Measurements from ENCODE around the gene ZNF678. TPM values are rescaled to one million over a fixed set of nuclear protein-coding genes. Genes with fewer than 3 reads are reported as not detected.

The ZNF678 gene
- 1 to 10 TPM; 9.5 TPM for total RNA-seq

DNA sequence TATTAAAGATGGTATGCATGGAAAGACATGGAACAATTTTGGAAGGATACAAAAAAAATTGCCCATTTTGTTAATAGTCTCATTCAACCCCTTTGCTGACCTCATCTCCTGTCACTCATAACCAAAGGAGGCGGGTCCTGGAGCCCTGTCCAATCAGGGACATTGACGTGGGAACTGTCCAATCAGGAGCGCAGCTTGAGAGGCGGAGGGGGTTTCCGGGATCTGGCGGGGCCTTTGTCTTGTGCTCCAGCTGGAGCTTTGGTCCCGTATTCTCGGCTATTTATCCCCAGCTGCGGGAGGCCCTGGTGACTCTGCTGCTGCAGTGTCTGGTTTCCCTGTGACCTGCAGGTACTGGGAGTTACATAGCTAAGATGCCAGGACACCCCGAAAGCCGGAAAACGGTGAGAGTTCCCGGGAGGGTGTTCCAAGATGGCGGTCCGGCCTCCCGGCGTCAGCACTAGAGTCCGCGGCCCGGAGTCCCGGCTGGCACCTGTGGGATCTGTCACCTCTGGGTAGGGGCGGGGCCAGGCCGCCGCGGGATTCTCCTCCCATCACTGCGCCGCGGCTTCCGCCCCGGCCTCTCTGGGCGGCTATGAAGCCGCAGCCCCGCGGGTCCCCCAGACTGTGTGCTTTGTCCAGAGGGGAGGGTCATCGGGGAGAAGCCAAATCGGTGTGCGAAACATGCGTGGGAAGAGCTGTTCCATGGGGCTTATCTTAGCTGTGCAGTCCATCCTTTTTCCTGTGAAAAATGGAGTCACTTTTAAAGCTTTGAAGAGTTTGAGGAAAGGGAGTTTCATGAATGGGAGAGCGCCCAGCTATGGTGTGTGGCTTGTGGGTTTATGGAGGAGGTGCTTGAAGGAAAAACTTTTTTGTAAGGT is at the start of gene ZNF678:
Gene ZNF678 (plus strand): TSS at position 233 of the 878 bp plus-strand sequence. CDS start 87,436 bp downstream, outside the sequence.
- Mint-ChIP-seq H3K27me3 (ENCODE audit: low read depth) (peaks cover 26% of the 10 kb centered on the region), H3K4me1 (ENCODE audit: low read depth) (peaks cover 37% of the 10 kb centered on the region), H3K27ac (peak within 1 kb of the TSS; percentile 93), H3K9me3 (no peaks in the 10 kb centered on the region), H3K36me3 (ENCODE audit: low read depth) (peaks cover 16% of the 10 kb centered on the region), H3K4me3 (peak within 1 kb of the TSS; percentile 94)
- CTCF ChIA-PET = interaction anchor here (0.7 to 1.7 kb wide), 3 partner anchors 21 to 203 kb away, joined by 3 to 5 read pairs (median 3); no protein-coding TSS in a partner anchor
- DNase-seq = peak; percentile 96
- intact Hi-C loops (cut with micrococcal nuclease) = loop anchor here (1.0 to 10.0 kb wide), 5 partner anchors 21 to 626 kb away; partner anchors contain the start of gene IBA57

DNA sequence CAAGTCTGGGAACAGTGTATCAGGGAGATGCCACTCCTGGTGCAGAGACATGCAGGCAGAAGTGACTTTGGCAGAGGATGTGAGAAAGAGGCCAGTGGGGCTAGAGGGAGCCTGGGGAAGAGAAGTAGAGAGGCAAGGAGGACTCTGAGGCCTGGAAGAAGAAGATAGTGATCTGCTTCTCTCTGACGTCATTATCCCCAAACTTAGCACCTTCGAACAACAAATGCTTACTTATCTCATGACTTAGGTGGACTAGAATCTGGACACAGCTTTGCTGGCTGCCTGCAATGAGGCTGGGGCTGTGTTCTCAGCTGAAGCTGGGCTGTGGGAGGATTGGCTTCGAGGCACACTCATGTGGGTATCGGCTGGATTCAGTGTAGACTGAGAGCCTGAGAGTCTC is 44.5 kb upstream of the ZNF678 start:
- H3K27me3 Mint-ChIP-seq (ENCODE audit: low read depth) = peaks cover 5% of the 10 kb centered on the region
- CTCF ChIA-PET = no interaction called here
- H3K27ac Mint-ChIP-seq = no peak overlapping the region
- H3K36me3 Mint-ChIP-seq (ENCODE audit: low read depth) = no peaks in the 10 kb centered on the region
- DNase-seq = no peak
- H3K4me1 Mint-ChIP-seq (ENCODE audit: low read depth) = no peaks in the 10 kb centered on the region
- H3K9me3 Mint-ChIP-seq = no peaks in the 10 kb centered on the region
- intact Hi-C loops (cut with micrococcal nuclease) = no loop called here
- no peak overlapping the region for H3K4me3 Mint-ChIP-seq

GRCh38 chr1:227521782-227522181 is 41.6 kb upstream of the ZNF678 start:
- no peak for DNase-seq
- Mint-ChIP-seq H3K4me3 (no peak overlapping the region), H3K4me1 (ENCODE audit: low read depth) (no peaks in the 10 kb centered on the region), H3K36me3 (ENCODE audit: low read depth) (no peaks in the 10 kb centered on the region), H3K27me3 (ENCODE audit: low read depth) (peaks cover 4% of the 10 kb centered on the region), H3K9me3 (peaks cover 14% of the 10 kb centered on the region), H3K27ac (no peak overlapping the region)
- intact Hi-C loops (cut with micrococcal nuclease) = no loop called here
- CTCF ChIA-PET = no interaction called here

DNA sequence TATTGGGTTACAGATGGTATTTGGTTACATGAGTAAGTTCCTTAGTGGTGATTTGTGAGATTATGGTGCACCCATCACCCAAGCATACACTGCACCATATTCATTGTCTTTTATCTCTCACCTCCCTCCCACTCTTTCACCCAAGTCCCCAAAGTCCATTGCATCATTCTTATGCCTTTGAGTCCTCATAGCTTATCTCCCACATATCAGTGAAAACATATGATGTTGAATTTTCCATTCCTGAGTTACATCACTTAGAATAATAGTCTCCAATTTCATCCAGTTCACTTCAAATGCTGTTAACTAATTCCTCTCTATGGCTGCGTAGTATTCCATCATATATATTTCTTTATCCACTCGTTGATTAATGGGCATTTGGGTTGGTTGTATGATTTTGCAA is 36.8 kb upstream of the ZNF678 start:
- no peak for DNase-seq
- Mint-ChIP-seq H3K4me3 (no peak overlapping the region), H3K27ac (no peak overlapping the region), H3K27me3 (ENCODE audit: low read depth) (peaks cover 4% of the 10 kb centered on the region), H3K9me3 (peaks cover 53% of the 10 kb centered on the region), H3K36me3 (ENCODE audit: low read depth) (peaks cover 5% of the 10 kb centered on the region), H3K4me1 (ENCODE audit: low read depth) (no peaks in the 10 kb centered on the region)
- CTCF ChIA-PET = no interaction called here
- intact Hi-C loops (cut with micrococcal nuclease) = no loop called here

GRCh38 chr1:227532019-227532619 is 31.2 kb upstream of the ZNF678 start:
- CTCF ChIA-PET = no interaction called here
- Mint-ChIP-seq H3K36me3 (ENCODE audit: low read depth) (peaks cover 5% of the 10 kb centered on the region), H3K27me3 (ENCODE audit: low read depth) (no peaks in the 10 kb centered on the region), H3K9me3 (peaks cover 45% of the 10 kb centered on the region), H3K4me3 (no peak overlapping the region), H3K27ac (no peak overlapping the region), H3K4me1 (ENCODE audit: low read depth) (no peaks in the 10 kb centered on the region)
- intact Hi-C loops (cut with micrococcal nuclease) = no loop called here
- no peak for DNase-seq

DNA sequence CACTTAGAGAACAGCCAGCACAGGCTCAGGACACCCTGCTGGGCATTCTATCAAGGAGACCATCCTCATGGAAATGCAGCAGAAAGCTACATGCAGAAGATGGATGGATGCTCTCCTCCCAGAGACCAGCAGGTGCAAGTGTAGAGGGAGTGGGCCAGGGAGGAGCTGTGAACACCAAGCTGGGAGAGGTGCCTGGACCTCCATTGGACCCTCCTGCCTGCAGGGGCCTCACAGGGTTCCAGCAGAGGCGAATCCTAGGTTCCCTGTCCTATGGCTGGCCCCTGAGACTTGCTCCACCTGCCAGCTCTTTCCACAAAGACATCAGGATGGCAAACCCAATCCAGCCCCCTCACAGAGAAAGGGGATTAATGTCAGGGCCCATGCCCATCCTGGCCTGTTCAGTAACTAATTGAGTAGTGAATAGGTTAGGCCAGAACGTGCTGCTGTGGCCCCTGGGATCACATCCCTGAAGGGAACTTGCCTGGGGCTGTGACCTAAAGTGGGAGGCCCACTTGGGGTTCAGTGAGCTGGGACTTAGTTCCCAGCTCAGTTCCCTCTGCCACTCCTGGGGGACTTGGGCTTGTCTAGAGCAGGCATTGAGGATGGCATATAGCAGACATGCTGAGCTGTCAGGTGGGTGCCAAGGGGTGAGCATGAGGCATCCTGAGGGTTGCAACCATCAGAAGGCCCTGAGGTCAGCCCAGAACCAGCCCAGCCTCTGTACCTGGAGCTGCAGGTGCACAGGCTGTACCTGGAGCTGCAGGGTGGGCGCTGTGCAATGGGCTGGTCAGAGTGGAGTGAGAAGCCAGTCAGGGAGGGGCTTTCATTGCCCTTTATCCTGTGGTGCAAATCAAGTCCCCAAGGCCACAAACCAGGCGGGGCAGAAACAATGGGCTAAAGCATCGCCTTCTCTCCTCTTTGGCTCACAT is 22.9 kb upstream of the ZNF678 start:
- CTCF ChIA-PET = interaction anchor here (1.3 to 1.5 kb wide), 2 partner anchors 16 to 23 kb away, joined by 3 read pairs; partner anchors contain the start of gene ZNF678
- Mint-ChIP-seq H3K4me1 (ENCODE audit: low read depth) (peaks cover 5% of the 10 kb centered on the region), H3K36me3 (ENCODE audit: low read depth) (no peaks in the 10 kb centered on the region), H3K4me3 (no peak overlapping the region), H3K27ac (no peak overlapping the region), H3K9me3 (no peaks in the 10 kb centered on the region), H3K27me3 (ENCODE audit: low read depth) (no peaks in the 10 kb centered on the region)
- intact Hi-C loops (cut with micrococcal nuclease) = loop anchor here (5.0 to 10.0 kb wide), 2 partner anchors 187 to 404 kb away; partner anchors contain the start of gene WNT9A
- no peak for DNase-seq

DNA sequence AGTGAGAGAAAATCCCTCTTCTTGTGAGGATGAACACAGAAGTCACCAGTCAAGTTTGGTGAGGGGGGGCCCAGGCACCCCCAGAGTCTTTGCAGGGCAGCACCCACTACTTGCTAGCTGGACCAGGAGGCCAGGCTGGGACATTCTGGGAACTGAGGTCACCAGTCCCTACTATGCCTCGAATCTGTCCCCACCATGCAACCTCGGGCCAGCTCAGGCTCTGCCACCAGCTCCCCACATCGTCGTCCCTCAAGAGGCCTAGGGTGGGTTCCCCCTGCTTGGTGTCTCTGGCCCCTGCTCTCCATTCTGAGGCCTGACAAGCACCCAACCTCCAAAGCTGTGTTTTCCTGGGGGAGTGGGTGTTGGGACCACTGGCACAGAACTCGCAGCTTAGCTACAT is 22.2 kb upstream of the ZNF678 start:
- Mint-ChIP-seq H3K4me1 (ENCODE audit: low read depth) (peaks cover 5% of the 10 kb centered on the region), H3K27me3 (ENCODE audit: low read depth) (no peaks in the 10 kb centered on the region), H3K4me3 (peak overlapping the region; percentile 59), H3K27ac (no peak overlapping the region), H3K9me3 (no peaks in the 10 kb centered on the region), H3K36me3 (ENCODE audit: low read depth) (no peaks in the 10 kb centered on the region)
- DNase-seq = no peak
- CTCF ChIA-PET = interaction anchor here (0.8 to 1.5 kb wide), 3 partner anchors 17 to 93 kb away, joined by 3 to 4 read pairs (median 3); partner anchors contain the start of gene ZNF678
- intact Hi-C loops (cut with micrococcal nuclease) = loop anchor here (5.0 to 10.0 kb wide), 2 partner anchors 186 to 404 kb away; partner anchors contain the start of gene WNT9A

DNA sequence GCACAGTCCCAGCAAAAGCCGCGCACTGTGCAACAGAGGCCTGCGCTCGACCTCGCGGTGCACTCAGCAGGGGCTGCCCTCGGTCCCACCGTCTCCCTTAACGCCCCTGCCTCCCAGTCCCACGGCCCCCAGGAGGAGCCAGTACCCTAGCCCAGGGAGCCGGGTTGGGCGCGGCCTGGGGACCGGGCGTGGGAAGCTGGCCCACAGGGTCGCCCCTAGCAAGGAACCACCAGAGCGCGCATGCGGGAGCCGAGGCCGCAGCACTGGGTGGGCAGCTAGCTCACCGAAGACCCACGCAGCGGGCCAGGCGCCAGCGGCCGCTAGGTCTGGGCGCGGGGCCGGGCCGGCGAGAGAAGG is 21.6 kb upstream of the ZNF678 start:
- Mint-ChIP-seq H3K36me3 (ENCODE audit: low read depth) (no peaks in the 10 kb centered on the region), H3K27me3 (ENCODE audit: low read depth) (no peaks in the 10 kb centered on the region), H3K9me3 (no peaks in the 10 kb centered on the region), H3K4me3 (no peak overlapping the region), H3K4me1 (ENCODE audit: low read depth) (peaks cover 5% of the 10 kb centered on the region), H3K27ac (no peak overlapping the region)
- CTCF ChIA-PET = interaction anchor here (0.8 to 1.5 kb wide), 2 partner anchors 22 to 94 kb away, joined by 3 to 4 read pairs; partner anchors contain the start of gene ZNF678
- intact Hi-C loops (cut with micrococcal nuclease) = loop anchor here (1.0 to 10.0 kb wide), 6 partner anchors 22 to 915 kb away; partner anchors contain the start of genes WNT9A and ZNF678
- no peak for DNase-seq

- Mint-ChIP-seq H3K4me1 (ENCODE audit: low read depth) (peaks cover 5% of the 10 kb centered on the region), H3K27ac (no peak overlapping the region), H3K27me3 (ENCODE audit: low read depth) (no peaks in the 10 kb centered on the region), H3K36me3 (ENCODE audit: low read depth) (no peaks in the 10 kb centered on the region), H3K9me3 (no peaks in the 10 kb centered on the region), H3K4me3 (peak overlapping the region; percentile 56)
- CTCF ChIA-PET = interaction anchor here (0.6 to 1.5 kb wide), 12 partner anchors 9 to 629 kb away, joined by 3 to 8 read pairs (median 3); partner anchors contain the start of gene ZNF678
- peak; percentile 92 for DNase-seq
- intact Hi-C loops (cut with micrococcal nuclease) = loop anchor here (1.0 to 10.0 kb wide), 6 partner anchors 21 to 916 kb away; partner anchors contain the start of genes WNT9A and ZNF678
Measured at GRCh38 chr1:227542153-227543120, 20.9 kb upstream of the ZNF678 start.

GRCh38 chr1:227543283-227544066 is 19.9 kb upstream of the ZNF678 start:
- intact Hi-C loops (cut with micrococcal nuclease) = loop anchor here (2.0 to 10.0 kb wide), 3 partner anchors 184 to 917 kb away; partner anchors contain the start of gene WNT9A
- H3K27ac Mint-ChIP-seq = no peak overlapping the region

More at GRCh38 chr1:227543283-227544066, 19.9 kb upstream of the ZNF678 start:
- Mint-ChIP-seq H3K27me3 (ENCODE audit: low read depth) (no peaks in the 10 kb centered on the region), H3K36me3 (ENCODE audit: low read depth) (no peaks in the 10 kb centered on the region), H3K4me3 (peak overlapping the region; percentile 56), H3K4me1 (ENCODE audit: low read depth) (peaks cover 5% of the 10 kb centered on the region), H3K9me3 (no peaks in the 10 kb centered on the region)
- no peak for DNase-seq
- CTCF ChIA-PET = interaction anchor here (0.6 to 1.2 kb wide), 8 partner anchors 10 to 630 kb away, joined by 3 to 8 read pairs (median 4); partner anchors contain the start of gene ZNF678

All from activated naive CD4-positive, alpha-beta T cell treated with anti-CD3 and anti-CD28 coated beads for 36 hours (primary cell).